PFSK-1 (cell line): Measurements from ENCODE around the gene MFSD6.

Experiments used
- FOXP2 ChIP-seq: optimal IDR thresholded peaks from 2 replicates; pipeline ENCODE3; 2011; ENCODE audit warnings: borderline replicate concordance, control low read depth, inconsistent platforms; ENCODE audit not compliant: insufficient read depth; ENCODE audit errors: extremely low read length, extremely low read depth
- POLR2AphosphoS5 ChIP-seq: IDR thresholded peaks from 2 replicates; pipeline ENCODE4 v1.6.1; 2012; ENCODE audit warnings: low read depth, mild to moderate bottlenecking, control low read depth, low read length, moderate library complexity
- SIN3A ChIP-seq: IDR thresholded peaks from 2 replicates; pipeline ENCODE4 v1.6.1; 2012; ENCODE audit warnings: mild to moderate bottlenecking, low read length, moderate library complexity, borderline replicate concordance; ENCODE audit not compliant: insufficient read depth
- TAF1 ChIP-seq: IDR thresholded peaks from 2 replicates; pipeline ENCODE4 v1.6.1; 2012; ENCODE audit warnings: low read length, control low read depth, borderline replicate concordance; ENCODE audit not compliant: insufficient read depth
- TF ChIP-seq, protein P1 (sequence below), 2 experiments: IDR thresholded peaks; 2 replicates each; pipeline versions ENCODE4 v1.6.1 to v1.8.0; 2011 to 2012; ENCODE audit warnings: low read depth in 2 of 2, low read length in 2 of 2, control low read depth in 1 of 2, inconsistent platforms in 1 of 2, mild to moderate bottlenecking in 1 of 2, moderate library complexity in 1 of 2; ENCODE audit not compliant: insufficient read depth in 1 of 2

Gene MFSD6

DNA sequence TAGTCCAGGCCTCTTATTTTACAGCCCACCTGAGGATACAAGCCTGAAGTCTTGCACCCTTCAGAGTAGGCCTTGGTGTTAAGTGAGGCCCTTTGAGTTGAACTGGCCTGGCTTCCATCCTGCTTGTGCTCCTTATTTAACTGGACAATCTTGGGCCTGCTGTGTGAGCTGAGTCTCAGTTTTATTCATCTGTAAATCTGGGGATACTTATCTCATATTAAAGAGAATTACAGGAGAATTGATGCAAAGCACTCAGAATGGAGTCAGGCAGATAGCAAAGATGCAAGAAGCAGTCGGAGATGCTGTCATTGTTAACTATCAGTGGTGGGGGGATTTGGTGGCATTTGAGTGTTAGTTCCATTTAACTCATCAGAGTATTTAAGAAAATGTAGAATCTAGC lies 36.8 kb downstream of the MFSD6 start:
- TF ChIP-seq, protein P1, sequence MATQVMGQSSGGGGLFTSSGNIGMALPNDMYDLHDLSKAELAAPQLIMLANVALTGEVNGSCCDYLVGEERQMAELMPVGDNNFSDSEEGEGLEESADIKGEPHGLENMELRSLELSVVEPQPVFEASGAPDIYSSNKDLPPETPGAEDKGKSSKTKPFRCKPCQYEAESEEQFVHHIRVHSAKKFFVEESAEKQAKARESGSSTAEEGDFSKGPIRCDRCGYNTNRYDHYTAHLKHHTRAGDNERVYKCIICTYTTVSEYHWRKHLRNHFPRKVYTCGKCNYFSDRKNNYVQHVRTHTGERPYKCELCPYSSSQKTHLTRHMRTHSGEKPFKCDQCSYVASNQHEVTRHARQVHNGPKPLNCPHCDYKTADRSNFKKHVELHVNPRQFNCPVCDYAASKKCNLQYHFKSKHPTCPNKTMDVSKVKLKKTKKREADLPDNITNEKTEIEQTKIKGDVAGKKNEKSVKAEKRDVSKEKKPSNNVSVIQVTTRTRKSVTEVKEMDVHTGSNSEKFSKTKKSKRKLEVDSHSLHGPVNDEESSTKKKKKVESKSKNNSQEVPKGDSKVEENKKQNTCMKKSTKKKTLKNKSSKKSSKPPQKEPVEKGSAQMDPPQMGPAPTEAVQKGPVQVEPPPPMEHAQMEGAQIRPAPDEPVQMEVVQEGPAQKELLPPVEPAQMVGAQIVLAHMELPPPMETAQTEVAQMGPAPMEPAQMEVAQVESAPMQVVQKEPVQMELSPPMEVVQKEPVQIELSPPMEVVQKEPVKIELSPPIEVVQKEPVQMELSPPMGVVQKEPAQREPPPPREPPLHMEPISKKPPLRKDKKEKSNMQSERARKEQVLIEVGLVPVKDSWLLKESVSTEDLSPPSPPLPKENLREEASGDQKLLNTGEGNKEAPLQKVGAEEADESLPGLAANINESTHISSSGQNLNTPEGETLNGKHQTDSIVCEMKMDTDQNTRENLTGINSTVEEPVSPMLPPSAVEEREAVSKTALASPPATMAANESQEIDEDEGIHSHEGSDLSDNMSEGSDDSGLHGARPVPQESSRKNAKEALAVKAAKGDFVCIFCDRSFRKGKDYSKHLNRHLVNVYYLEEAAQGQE (IDR thresholded peaks at IDR 0.05; ENCODE audit: insufficient read depth in 1 of 2, low read depth in 2 of 2, low read length in 2 of 2): no peak
- TF ChIP-seq TAF1 (no peak), POLR2AphosphoS5 (no peak)

- TF ChIP-seq, protein P1 (IDR thresholded peaks at IDR 0.05; ENCODE audit: insufficient read depth in 1 of 2, low read depth in 2 of 2, low read length in 2 of 2): no peak
- TF ChIP-seq POLR2AphosphoS5 (no peak), SIN3A (no peak), TAF1 (no peak)
Measured at GRCh38 chr2:190446193-190446592, 38.0 kb downstream of the MFSD6 start.

DNA sequence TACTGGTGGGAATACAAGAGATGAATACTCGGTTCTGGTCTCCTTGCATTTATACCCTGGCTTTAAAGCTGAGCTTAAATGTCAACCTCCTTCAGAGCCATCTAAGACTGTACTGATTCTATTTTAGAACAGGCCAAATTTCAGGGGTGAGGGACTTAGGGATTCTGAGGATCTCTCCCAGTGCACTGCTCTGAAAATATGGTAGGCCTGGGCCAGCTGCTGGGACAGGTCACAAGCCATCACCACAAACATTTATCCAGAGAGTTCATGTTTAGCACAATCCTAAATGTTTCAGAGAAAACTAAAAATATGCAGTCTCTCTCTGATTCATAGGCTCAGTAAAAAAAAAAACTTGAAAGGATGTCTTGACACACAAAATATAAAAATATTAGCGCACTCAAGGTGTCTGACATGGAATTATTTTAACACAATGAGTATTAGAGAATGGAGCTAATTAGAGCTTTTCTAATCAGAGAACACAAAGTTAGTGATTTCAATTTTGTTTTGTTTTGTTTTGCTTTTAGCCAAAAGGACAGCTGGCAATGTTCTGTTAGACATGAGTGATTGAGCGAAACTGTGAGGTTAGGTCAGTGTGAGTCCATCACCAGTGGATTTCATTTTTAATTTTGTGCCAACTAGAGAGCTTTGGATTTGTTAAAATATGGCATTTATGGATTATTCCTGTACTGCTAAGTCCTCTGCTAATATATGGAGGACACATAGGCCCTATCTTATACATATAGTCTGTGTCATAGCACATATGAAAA lies 38.8 kb downstream of the MFSD6 start:
- TF ChIP-seq FOXP2: no peak
- TF ChIP-seq TAF1: no peak
- no peak for TF ChIP-seq SIN3A
- TF ChIP-seq, protein P1 (IDR thresholded peaks at IDR 0.05; ENCODE audit: insufficient read depth in 1 of 2, low read depth in 2 of 2, low read length in 2 of 2): no peak

GRCh38 chr2:190447766-190448165 lies 39.6 kb downstream of the MFSD6 start:
- TF ChIP-seq, protein P1 (IDR thresholded peaks at IDR 0.05; ENCODE audit: insufficient read depth in 1 of 2, low read depth in 2 of 2, low read length in 2 of 2): no peak
- TF ChIP-seq POLR2AphosphoS5 (no peak), FOXP2 (no peak), SIN3A (no peak), TAF1 (no peak)

DNA sequence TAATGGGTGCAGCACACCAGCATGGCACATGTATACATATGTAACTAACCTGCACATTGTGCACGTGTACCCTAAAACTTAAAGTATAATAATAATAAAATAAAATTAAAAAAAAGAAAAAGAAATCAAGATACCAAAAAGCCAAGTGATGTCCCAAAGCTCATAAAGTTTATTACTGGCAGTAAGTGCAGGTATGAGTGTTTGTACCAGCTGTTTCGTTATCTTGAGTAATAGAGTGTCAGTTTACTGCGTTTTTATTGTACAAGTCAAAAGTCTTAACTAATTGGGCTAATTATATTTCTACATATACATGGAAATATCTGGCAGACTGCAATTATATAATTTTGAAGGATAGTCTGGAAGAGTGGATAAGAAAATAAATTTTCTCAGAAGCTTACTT lies 41.8 kb downstream of the MFSD6 start:
- TF ChIP-seq TAF1 (no peak), FOXP2 (no peak), SIN3A (no peak), POLR2AphosphoS5 (no peak)
- TF ChIP-seq, protein P1 (IDR thresholded peaks at IDR 0.05; ENCODE audit: insufficient read depth in 1 of 2, low read depth in 2 of 2, low read length in 2 of 2): no peak
